ENCODE data around the gene GPA33.

Gene GPA33

DNA sequence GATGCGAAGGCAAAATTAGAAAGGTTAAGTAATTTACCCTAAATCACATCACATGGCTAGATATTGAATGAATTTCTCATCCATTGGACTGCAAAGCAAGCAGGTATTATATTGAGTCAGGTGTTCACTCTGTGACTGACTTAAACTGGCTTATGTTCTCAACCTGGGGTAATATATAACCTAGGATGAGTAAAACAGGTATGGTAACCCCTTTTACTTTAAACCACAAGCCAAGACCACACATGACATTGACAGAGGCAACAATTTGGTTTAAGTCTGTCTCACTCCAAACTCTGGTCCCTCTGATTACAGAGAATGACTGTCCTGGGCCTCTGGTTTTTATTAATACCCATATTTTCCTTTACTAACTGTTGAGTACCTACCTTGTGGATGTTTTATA lies 67.8 kb downstream of the GPA33 start:
- Mint-ChIP-seq H3K27me3 (ENCODE audit: low read depth) (no peaks in the 10 kb centered on the region), H3K27ac (no peak overlapping the region), H3K36me3 (ENCODE audit: low read depth) (no peaks in the 10 kb centered on the region), H3K4me1 (no peaks in the 10 kb centered on the region), H3K4me3 (no peak overlapping the region), H3K9me3 (peaks cover 4% of the 10 kb centered on the region)
- TF ChIP-seq, protein P1, sequence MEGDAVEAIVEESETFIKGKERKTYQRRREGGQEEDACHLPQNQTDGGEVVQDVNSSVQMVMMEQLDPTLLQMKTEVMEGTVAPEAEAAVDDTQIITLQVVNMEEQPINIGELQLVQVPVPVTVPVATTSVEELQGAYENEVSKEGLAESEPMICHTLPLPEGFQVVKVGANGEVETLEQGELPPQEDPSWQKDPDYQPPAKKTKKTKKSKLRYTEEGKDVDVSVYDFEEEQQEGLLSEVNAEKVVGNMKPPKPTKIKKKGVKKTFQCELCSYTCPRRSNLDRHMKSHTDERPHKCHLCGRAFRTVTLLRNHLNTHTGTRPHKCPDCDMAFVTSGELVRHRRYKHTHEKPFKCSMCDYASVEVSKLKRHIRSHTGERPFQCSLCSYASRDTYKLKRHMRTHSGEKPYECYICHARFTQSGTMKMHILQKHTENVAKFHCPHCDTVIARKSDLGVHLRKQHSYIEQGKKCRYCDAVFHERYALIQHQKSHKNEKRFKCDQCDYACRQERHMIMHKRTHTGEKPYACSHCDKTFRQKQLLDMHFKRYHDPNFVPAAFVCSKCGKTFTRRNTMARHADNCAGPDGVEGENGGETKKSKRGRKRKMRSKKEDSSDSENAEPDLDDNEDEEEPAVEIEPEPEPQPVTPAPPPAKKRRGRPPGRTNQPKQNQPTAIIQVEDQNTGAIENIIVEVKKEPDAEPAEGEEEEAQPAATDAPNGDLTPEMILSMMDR (IDR thresholded peaks at IDR 0.05; ENCODE audit: unreplicated experiment in 3 of 3): no peak

DNA sequence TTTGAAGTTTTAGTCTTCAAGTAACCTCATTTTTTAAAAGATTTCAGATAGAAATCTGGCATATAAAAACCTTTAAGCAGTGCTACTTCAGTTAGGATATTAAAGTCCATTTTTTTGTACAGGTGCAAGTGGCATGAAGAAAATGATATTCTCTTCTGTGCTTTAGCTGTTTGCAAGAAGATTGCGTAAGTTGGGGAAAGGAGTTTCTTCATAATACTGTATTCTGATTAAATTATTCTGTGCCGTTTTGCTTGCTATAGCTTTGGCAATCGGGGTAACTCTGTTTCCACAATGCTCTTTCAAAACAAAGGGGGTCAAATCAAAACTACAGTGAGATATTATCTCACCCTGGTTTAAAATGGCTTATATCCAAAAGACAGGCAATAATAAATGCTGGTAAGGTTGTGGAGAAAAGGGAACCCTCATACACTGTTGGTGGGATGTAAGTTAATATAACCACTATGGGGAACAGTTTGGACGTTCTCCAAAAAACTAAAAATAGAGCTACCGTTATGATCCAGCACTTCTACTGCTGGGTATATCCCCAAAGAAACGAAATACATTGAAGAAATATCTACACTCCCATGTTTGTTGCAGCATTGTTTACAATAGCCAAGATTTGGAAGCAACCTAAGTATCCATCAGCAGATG lies 74.0 kb downstream of the GPA33 start:
- TF ChIP-seq, protein P1 (IDR thresholded peaks at IDR 0.05; ENCODE audit: unreplicated experiment in 3 of 3): no peak
- H3K36me3 Mint-ChIP-seq (ENCODE audit: low read depth): no peaks in the 10 kb centered on the region

DNA sequence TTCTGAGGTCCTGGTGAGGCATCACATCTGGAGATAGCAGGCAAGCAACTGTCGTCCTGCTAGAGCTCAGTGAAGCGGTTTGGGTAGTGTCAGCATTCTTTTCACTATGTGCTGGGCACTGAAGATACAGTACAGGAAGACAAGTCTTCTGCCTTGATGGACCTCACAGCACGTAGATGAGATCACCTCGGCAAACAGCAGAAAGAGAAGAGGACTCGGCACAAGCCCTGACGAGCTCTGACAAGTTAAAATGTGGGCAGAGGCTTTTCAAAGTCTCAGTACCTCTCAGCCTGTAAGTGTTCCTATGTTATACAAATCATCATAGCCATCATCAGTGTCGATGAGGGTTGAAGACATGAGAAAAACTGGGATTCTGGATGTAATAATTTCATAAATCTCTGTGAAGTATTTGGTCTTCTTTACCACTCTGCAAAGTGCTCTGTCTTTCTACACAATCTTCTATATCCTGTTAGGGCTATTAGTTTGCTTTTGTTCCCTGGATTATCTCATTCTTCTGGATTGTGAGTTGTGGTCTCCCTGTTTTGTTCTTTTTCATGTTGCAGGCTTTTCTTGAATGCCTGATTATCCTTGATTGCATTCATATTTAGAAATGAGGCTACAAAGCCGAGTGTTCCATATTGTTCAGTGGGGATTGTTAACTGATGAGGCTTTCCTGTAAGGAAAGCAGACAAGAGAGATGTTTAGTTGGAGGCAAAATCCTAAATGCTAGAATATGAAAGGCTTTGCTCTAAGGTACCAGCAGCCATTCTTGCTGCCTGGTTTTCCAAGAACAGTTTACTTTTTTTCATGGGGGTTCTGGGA lies 76.9 kb downstream of the GPA33 start:
- Mint-ChIP-seq H3K27ac (no peak overlapping the region), H3K4me1 (no peaks in the 10 kb centered on the region), H3K4me3 (no peak overlapping the region), H3K36me3 (ENCODE audit: low read depth) (no peaks in the 10 kb centered on the region), H3K9me3 (no peaks in the 10 kb centered on the region), H3K27me3 (ENCODE audit: low read depth) (no peaks in the 10 kb centered on the region)
- TF ChIP-seq, protein P1 (IDR thresholded peaks at IDR 0.05; ENCODE audit: unreplicated experiment in 3 of 3): no peak

More for the DNA sequence above, 74.0 kb downstream of the GPA33 start:
- Mint-ChIP-seq H3K4me1 (no peaks in the 10 kb centered on the region), H3K27me3 (ENCODE audit: low read depth) (no peaks in the 10 kb centered on the region), H3K4me3 (no peak overlapping the region), H3K27ac (no peak overlapping the region), H3K9me3 (no peaks in the 10 kb centered on the region)

DNA sequence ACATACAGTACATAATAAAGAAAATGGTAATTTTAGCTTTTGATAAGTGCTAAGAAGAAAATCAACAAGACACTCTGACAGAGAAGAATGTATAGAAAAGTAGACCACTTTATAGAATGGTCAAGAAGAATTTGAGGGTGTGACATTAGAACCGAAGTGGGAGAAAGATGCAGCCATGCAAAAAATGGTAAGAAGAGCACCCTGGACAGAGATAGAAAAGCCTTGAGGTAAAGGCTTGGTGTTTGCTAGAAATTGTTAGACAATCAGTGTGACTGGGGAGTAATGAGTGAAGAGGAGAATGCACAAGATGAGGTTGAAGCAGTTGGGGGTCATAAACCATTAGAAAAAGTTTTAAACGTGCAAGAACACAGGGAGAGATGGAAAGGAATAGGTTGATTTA lies 77.6 kb downstream of the GPA33 start:
- H3K27ac Mint-ChIP-seq: no peak overlapping the region
- no peak overlapping the region for H3K4me3 Mint-ChIP-seq
- no peaks in the 10 kb centered on the region for H3K4me1 Mint-ChIP-seq
- no peaks in the 10 kb centered on the region for H3K36me3 Mint-ChIP-seq (ENCODE audit: low read depth)
- TF ChIP-seq, protein P1 (IDR thresholded peaks at IDR 0.05; ENCODE audit: unreplicated experiment in 3 of 3): no peak
- no peaks in the 10 kb centered on the region for H3K9me3 Mint-ChIP-seq
- H3K27me3 Mint-ChIP-seq (ENCODE audit: low read depth): no peaks in the 10 kb centered on the region

DNA sequence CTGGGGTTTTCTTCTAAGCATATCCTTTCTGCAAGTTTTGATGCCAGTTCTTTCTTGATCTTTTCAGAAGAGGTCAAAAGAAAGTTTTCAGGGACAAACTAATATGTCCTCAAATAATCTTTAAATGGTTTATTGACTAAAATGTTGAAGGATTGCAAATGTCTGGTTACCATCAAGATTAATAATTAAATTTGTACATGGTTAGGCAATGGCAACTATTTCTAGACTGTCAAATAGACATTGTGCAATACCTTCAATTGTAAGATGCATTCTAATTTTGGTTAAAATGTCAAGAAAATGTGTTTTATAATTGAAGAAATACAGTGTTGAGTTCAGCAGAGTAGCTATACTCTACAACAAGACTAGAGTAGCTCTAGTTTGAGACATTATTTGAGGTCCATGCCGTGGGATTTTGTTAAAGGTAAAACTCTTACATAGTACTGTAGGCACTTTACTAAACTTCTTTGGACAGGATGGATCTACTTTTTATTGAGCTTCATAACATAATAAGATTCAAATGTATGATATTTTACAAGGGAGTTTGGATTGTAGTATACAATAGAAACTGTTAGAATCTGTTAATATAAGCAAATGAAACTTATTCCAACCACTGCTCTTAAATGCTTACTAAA lies 78.5 kb downstream of the GPA33 start:
- Mint-ChIP-seq H3K27me3 (ENCODE audit: low read depth) (no peaks in the 10 kb centered on the region), H3K4me1 (no peaks in the 10 kb centered on the region), H3K4me3 (no peak overlapping the region), H3K36me3 (ENCODE audit: low read depth) (no peaks in the 10 kb centered on the region), H3K9me3 (no peaks in the 10 kb centered on the region), H3K27ac (no peak overlapping the region)
- TF ChIP-seq, protein P1 (IDR thresholded peaks at IDR 0.05; ENCODE audit: unreplicated experiment in 3 of 3): no peak
